GM12874 (cell line): Measurements from ENCODE around the gene PRSS35.

Experiments
- TF ChIP-seq, protein P1 (sequence below): IDR thresholded peaks from 2 replicates; pipeline ENCODE4 v1.5.1; 2011; ENCODE audit warnings: low read depth, mild to moderate bottlenecking, control low read depth, low read length, moderate library complexity; ENCODE audit not compliant: insufficient read depth

The PRSS35 gene, protein sequence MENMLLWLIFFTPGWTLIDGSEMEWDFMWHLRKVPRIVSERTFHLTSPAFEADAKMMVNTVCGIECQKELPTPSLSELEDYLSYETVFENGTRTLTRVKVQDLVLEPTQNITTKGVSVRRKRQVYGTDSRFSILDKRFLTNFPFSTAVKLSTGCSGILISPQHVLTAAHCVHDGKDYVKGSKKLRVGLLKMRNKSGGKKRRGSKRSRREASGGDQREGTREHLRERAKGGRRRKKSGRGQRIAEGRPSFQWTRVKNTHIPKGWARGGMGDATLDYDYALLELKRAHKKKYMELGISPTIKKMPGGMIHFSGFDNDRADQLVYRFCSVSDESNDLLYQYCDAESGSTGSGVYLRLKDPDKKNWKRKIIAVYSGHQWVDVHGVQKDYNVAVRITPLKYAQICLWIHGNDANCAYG

DNA sequence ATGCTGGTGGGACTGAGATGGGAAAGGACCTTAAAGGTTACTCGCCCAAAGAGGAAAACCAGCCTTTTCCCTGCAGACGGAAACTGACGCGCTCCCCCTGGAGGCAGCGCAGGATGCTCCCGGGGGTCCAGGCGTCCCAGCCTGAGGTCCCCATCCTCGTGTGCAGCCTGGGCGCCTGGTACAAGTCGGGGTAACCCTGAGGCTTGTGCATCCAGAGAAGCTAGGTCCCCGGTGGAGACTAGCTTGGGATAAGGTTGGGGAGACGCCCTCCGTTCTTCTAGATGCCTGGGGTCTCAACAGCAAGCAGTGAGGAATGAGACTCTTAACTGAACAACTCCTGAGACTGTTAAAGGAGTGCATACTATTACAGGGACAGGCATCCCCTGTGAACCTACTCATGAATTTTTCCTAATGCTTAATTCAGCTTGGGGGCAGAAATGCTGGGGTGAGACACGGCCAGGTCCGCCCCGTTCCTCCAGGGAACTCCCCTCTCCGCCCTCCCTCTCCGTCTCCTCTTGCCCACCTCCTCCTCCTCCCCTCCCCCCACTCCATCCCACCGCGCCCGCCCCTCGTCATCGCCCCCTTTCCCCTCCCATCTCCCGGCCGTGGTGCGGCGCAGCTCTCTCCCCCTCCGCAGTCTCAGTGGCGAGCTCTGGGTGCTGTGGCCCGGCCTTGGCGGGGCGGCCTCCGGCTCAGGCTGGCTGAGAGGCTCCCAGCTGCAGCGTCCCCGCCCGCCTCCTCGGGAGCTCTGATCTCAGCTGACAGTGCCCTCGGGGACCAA lies at the start of gene PRSS35:
Gene PRSS35 (plus strand): TSS at position 634 of the 781 bp plus-strand sequence. CDS start 10,908 bp downstream, outside the sequence.
- TF ChIP-seq, protein P1, sequence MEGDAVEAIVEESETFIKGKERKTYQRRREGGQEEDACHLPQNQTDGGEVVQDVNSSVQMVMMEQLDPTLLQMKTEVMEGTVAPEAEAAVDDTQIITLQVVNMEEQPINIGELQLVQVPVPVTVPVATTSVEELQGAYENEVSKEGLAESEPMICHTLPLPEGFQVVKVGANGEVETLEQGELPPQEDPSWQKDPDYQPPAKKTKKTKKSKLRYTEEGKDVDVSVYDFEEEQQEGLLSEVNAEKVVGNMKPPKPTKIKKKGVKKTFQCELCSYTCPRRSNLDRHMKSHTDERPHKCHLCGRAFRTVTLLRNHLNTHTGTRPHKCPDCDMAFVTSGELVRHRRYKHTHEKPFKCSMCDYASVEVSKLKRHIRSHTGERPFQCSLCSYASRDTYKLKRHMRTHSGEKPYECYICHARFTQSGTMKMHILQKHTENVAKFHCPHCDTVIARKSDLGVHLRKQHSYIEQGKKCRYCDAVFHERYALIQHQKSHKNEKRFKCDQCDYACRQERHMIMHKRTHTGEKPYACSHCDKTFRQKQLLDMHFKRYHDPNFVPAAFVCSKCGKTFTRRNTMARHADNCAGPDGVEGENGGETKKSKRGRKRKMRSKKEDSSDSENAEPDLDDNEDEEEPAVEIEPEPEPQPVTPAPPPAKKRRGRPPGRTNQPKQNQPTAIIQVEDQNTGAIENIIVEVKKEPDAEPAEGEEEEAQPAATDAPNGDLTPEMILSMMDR: 0 out of 2 replicates have a peak, but pooled peaks have one; percentile 17

- TF ChIP-seq, protein P1: no peak
Observed at GRCh38 chr6:83463886-83464285, 48.4 kb upstream of the PRSS35 start.

DNA sequence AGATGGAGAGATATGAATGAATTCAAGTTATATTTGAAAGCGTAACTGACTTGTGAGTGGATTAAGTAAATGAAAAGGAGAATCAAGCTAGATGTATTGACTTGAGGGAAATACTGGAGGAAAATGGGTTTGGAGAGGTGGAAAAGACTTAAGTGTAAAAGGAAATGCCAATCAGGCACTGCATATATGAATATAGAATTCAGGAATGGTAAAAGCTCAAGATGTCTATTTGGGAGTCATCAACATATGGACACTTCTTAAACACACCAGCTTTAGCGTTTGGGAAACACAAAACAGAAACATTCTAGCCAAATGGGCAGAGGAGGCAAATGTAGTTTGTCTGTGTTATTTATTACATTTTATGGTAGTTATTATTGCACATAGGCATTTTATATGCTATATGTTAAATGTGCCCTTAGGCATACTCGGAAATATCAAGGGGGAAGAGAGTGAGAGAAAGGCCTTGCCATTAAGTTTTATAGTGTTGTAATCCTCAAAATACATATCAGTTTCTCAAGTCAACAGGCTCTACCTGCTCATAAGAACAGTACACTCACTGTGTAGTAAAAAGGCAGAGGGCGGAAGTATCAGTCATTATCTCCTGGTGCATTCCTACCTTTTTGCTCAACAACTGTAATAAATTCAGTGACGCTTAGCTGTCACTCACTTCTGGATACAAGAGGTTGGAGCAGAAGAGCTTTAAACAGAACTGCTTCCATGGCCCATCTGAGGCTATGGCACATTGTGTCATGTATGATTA lies 47.8 kb upstream of the PRSS35 start:
- TF ChIP-seq, protein P1: no peak

- TF ChIP-seq, protein P1: no peak
Observed at GRCh38 chr6:83466328-83466727, 46.0 kb upstream of the PRSS35 start.

DNA sequence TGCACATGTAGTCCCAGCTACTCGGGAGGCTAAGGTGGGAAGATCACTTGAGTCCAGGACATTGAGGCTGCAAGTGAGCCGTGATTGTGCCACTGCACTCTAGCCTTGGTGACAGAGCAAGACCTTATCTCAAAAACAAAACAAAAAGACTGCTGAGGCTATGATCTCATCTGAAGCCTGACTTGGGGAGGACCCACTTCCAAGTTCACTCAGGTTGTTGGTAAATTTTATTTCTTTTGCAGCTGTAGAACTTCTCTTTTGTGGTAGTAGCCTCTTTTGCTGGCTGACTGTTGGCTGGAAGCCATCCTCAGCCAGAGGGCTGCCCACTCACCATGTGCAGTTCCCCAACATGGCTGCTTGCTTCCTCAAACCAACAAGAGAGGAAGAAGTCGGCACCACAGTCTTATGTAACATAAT lies 44.7 kb upstream of the PRSS35 start:
- TF ChIP-seq, protein P1: no peak

- TF ChIP-seq, protein P1: no peak
Observed at GRCh38 chr6:83470001-83470400, 42.3 kb upstream of the PRSS35 start.

GRCh38 chr6:83470587-83470986 lies 41.7 kb upstream of the PRSS35 start:
- TF ChIP-seq, protein P1: no peak
